ENCODE measurements around the gene ANXA8.

ANXA8 gene

GRCh38 chr10:47450442-47450841 lies 33.5 kb downstream of the ANXA8 start:
- no peak for FAIRE-seq
- DNase-seq (ENCODE audit: extremely low spot score, insufficient read length, low read depth) = no peak

- DNase-seq (ENCODE audit: extremely low spot score, insufficient read length, low read depth) = no peak
These were observed 33.9 kb downstream of the ANXA8 start for GRCh38 chr10:47449979-47450378.

GRCh38 chr10:47449102-47449978 lies 34.6 kb downstream of the ANXA8 start:
- DNase-seq (ENCODE audit: extremely low spot score, insufficient read length, low read depth) (no peak), FAIRE-seq (no peak)

More at GRCh38 chr10:47449979-47450378, 33.9 kb downstream of the ANXA8 start:
- FAIRE-seq = no peak

DNA sequence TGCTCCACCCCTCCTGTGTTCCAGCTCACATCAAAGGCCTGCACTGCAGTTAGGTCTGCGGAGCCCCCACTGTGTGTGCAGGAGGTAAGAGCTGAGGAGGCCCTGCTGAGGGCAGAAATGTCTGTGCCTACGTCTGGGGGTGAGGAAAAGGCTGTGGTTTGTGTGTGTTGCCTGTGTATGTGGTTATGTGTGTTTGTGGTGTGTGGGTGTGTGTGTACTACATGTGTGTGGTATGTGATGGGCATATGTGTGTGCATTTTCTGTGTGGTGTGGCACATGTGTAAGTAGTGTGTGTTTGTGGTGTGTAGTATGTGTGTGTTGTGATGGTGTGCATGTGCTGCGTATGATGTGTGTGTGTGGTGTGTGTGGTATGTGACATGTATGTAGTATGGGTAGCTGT lies 36.2 kb downstream of the ANXA8 start:
- FAIRE-seq (no peak), DNase-seq (ENCODE audit: extremely low spot score, insufficient read length, low read depth) (no peak)

GRCh38 chr10:47447209-47447608 lies 36.7 kb downstream of the ANXA8 start:
- DNase-seq (ENCODE audit: extremely low spot score, insufficient read length, low read depth) (no peak), FAIRE-seq (no peak)

DNA sequence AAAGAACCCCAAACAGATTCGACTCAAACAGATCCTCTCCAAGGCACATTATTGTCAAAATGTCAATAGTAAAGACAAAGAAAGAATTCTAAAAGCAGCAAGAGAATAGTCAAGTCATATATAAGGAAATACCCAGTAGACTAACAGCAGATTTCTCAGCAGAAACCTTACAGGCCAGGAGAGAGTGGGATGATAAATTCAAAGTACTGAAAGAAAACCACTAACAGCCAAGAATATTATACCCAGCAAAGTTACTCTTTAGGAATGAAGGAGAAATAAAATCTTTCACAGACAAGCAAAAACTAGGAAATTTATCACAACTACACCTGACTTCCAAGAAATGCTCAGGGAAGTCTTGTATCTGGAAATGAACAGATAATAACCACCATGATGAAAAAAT lies 38.2 kb downstream of the ANXA8 start:
- no peak for DNase-seq (ENCODE audit: extremely low spot score, insufficient read length, low read depth)
- no peak for FAIRE-seq

- no peak for DNase-seq (ENCODE audit: extremely low spot score, insufficient read length, low read depth)
- no peak for FAIRE-seq
These were observed 39.9 kb downstream of the ANXA8 start for GRCh38 chr10:47444047-47444446.

GRCh38 chr10:47443145-47443544 lies 40.8 kb downstream of the ANXA8 start:
- DNase-seq (ENCODE audit: extremely low spot score, insufficient read length, low read depth) (no peak), FAIRE-seq (no peak)

GRCh38 chr10:47442351-47442750 lies 41.6 kb downstream of the ANXA8 start:
- no peak for FAIRE-seq
- no peak for DNase-seq (ENCODE audit: extremely low spot score, insufficient read length, low read depth)

GRCh38 chr10:47441938-47442337 lies 42.0 kb downstream of the ANXA8 start:
- FAIRE-seq (no peak), DNase-seq (ENCODE audit: extremely low spot score, insufficient read length, low read depth) (no peak)

DNA sequence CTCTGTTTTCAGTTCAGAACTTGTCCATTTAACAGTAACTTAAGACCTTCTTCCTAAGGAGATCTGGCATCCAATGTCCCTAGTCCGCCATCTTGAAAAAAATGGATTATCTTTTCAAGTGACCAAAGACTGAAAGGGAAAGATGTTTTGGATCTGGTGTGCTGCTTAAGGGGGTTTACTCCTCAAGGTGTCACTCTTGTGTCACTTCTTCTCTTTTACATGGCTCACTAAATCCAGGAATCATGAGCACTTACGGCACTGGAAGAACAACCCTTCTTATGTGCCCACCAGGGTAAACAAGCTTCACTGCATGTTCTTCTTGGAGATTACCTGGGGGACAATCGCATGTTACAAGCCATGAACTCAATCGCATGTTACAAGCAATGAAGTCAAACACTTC lies 43.7 kb downstream of the ANXA8 start:
- no peak for FAIRE-seq
- no peak for DNase-seq (ENCODE audit: extremely low spot score, insufficient read length, low read depth)

DNA sequence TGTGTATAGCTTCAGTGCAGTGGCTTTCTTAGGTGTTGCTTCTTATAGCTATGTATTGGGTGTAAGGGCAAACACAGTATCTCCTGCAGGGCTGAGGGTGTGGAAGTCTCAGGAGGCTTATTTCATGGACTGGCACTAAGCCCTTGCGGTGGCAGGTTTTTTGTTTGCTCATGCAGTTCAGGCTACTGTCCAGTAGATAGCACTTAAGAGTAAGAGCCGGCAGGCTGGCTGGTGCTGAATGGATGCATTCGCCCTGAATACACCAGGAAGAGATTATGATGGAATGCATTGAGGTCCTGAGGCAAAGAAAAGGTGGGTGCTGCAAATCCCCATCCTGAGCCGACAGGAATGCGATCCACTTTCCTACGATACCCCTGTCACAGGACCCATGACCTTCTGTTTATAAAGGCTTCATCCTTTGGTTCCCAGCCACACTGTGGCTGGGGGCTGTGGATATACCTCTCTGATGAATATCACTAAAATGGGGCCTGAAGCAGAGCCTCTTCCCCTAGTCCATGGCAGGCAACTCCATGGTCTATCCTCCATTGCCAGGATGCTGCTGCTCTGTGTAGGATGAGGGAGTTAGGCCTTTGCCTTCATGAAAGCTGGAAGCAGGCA lies 44.9 kb downstream of the ANXA8 start:
- DNase-seq (ENCODE audit: extremely low spot score, insufficient read length, low read depth) (no peak), FAIRE-seq (no peak)

- FAIRE-seq (no peak), DNase-seq (ENCODE audit: extremely low spot score, insufficient read length, low read depth) (no peak)
These were observed 48.8 kb downstream of the ANXA8 start for GRCh38 chr10:47435081-47435480.

GRCh38 chr10:47425813-47426419 lies 58.0 kb downstream of the ANXA8 start:
- FAIRE-seq = no peak
- DNase-seq (ENCODE audit: extremely low spot score, insufficient read length, low read depth) = no peak

DNA sequence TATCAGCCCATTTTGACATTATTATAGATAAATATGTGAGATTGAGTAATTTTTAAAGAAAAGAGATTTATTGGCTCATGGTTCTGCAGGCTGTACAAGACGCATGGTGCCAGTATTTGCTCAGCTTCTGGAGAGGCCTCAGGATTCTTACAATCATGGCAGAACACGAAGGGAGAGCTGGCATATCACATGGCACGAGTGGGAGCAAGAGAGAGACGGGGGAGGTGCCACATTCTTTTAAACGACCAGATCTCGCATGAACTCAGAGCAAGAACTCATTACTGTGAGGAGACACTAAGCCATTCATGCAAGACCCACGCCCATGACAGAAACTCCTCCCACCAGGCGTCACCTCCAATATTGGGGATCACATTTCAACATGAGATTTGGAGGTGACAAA lies 59.7 kb downstream of the ANXA8 start:
- FAIRE-seq = no peak
- no peak for DNase-seq (ENCODE audit: extremely low spot score, insufficient read length, low read depth)

DNA sequence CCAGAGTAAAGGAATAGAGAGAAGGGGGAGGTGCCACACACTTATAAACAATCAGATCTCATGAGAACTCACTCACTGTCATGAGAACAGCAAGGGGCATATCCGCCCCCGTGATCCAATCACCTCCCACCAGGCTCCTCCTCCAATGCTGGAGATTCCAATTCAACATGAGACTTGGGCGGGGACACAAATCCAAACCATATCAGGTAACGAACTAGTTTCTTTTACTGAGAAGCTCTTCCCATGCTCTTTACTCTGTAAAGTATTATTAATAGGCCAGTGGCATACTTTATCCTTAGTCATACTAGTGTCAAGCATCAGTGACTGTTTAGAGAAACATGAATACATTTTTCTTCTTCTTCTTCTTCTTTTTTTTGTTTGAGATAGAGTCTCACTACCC lies 60.4 kb downstream of the ANXA8 start:
- FAIRE-seq (no peak), DNase-seq (ENCODE audit: extremely low spot score, insufficient read length, low read depth) (no peak)

- DNase-seq (ENCODE audit: extremely low spot score, insufficient read length, low read depth) (no peak), FAIRE-seq (no peak)
These were observed 62.6 kb downstream of the ANXA8 start for GRCh38 chr10:47421057-47421952.

DNA sequence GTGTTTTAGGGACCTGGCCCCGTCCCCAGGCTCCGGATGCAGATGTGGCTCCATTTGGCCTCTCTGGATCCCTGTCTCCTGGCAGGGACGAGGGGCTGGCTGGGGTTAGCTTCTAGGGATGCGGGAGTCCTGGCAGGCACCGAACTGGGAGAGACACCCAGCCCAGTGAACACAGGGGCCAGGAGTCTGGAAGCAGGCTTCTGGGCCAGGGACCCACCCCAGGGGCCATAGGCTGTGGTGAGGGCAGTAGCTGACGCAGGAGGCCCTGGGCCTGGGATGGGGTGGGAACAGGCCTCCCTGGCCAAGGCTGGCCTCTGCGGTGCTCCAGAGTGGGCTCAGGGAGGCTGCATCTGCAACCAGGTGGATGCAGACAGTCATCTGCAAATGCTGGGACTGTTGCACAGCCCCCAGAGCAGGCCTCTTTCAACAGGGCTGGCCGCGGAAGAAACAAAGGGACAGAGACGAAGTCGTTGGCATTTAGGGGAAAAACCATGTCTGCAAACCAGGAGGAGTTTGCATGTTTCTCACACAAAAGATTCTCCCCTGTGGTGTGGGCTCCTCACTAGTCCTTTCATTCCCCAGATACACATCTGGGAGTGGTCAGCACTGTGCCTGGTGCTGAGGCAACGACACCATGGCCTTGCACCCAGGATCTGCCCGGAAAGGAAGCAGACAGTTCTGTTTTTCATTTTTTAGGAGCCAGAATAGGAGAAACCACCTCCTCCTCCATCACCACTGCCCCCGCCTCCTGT lies 63.4 kb downstream of the ANXA8 start:
- no peak for FAIRE-seq

DNA sequence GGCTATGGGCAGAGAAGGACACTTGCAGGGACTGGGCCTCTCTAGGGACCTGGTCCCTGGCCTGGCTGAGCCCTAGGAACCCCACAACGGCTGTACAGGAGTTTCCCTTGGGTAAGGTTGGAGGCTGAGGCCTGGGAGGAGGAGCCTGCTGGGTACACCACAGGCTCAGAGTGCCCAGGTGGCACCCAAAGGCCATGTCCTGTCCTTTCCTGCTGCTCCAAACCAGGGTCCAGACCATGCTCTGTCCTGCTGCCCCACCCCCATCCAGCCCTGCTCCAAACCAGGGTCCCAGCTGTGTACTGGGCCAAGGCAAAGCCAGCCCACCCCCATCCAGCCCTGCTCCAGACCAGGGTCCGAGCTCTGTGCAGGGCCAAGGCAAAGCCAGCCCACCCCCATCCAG lies 64.5 kb downstream of the ANXA8 start:
- DNase-seq (ENCODE audit: extremely low spot score, insufficient read length, low read depth) (no peak), FAIRE-seq (no peak)

More for the DNA sequence above, 63.4 kb downstream of the ANXA8 start:
- DNase-seq (ENCODE audit: extremely low spot score, insufficient read length, low read depth) = no peak

DNA sequence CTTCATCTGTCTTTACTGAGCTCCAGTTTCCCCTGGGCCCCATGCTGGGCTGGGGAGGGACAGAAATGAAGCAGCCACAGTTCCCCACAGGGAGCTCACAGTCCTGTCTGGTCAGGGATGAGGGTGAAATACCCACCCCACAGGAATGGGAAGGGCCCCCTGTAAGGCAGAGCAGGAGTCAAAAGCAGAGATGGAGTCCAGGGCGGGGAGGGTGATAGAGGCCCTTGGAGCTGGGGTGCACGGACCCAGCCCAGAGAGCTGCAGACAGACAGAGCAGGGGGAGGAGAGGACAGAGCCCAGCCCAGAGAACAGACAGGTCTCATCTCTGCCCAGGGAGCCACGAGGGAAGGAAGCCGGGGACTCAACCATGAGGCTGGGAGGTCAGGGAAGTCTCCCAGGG lies 64.9 kb downstream of the ANXA8 start:
- FAIRE-seq (no peak), DNase-seq (ENCODE audit: extremely low spot score, insufficient read length, low read depth) (no peak)
